Measurements from ENCODE around the gene SH3BP4.

DNA sequence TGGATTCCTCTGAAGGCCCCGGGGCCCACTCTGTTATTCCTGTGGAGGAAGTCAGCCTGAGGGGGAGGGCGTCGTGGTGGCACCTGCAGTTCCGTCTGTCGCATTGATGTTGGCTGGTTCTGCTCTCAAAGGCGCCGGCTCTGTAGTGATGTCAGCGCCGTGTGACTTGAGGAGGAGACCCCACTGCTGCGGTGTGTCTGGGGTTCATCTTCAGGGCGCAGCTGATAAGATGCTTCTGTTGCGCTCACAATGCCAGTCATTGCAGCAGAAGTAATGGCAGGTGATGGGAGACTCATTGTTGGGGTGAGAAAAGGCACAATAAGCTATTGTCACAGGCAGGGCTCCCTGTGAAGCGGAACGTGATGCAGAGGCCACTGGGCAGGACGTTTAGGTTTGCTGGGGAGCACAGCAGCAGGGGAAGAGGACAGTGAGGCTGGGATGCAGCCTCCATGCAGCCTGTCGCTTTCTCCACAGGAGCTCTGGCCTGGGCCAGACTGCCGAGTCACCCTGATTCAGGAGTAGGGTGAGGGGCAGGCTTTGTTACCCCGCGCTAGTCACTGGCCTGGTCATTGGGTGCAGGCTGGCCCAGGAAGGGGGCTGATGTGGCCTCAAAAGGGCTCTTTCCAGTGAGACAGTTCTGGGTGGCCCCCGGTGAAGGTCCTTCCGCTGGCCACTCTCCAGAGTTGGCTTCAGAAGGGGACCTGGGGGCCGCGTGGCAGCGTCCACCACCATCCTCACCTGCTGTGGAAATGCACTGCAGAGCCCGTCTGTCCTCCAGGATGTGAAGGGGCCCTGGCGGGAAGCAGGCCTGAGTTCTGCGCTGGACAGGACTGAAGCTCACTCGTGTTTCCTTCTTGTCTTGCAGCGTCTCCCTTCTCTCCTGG, 42.9 kb downstream of the SH3BP4 start:
- TF ChIP-seq, protein P1, sequence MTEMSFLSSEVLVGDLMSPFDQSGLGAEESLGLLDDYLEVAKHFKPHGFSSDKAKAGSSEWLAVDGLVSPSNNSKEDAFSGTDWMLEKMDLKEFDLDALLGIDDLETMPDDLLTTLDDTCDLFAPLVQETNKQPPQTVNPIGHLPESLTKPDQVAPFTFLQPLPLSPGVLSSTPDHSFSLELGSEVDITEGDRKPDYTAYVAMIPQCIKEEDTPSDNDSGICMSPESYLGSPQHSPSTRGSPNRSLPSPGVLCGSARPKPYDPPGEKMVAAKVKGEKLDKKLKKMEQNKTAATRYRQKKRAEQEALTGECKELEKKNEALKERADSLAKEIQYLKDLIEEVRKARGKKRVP (CRISPR knock-in tag; IDR thresholded peaks at IDR 0.05) = no peak
- TF ChIP-seq HNRNPH1 (optimal IDR thresholded peaks at IDR 0.05; ENCODE audit: low read depth, low read length) (no peak), CEBPB (IDR thresholded peaks at IDR 0.05; ENCODE audit: borderline replicate concordance, low read depth, low read length) (no peak)

Data from HepG2 (cell line).